Nephron (organoid): ENCODE results near the gene FUT7.

Experiments used
- H3K27ac Mint-ChIP-seq, 3 experiments: 2 replicates each; pipeline ENCODE4 v1.8.0; 2020; ENCODE audit warnings: mixed read lengths in 3 of 3, mild to moderate bottlenecking in 2 of 3, moderate library complexity in 1 of 3
- H3K27me3 Mint-ChIP-seq: 2 replicates; pipeline ENCODE4 v1.8.0; 2021; ENCODE audit warnings: low read depth, mild to moderate bottlenecking, moderate library complexity, mixed read lengths
- H3K36me3 Mint-ChIP-seq: 2 replicates; pipeline ENCODE4 v1.8.0; 2020; ENCODE audit warnings: low read depth, mixed read lengths
- H3K4me1 Mint-ChIP-seq: 2 replicates; pipeline ENCODE4 v1.8.0; 2020; ENCODE audit warnings: mixed read lengths
- H3K4me3 Mint-ChIP-seq, 3 experiments: 2 replicates each; pipeline ENCODE4 v1.8.0; 2020; ENCODE audit warnings: mild to moderate bottlenecking in 3 of 3, mixed read lengths in 3 of 3, moderate library complexity in 2 of 3
- H3K9me3 Mint-ChIP-seq: 2 replicates; pipeline ENCODE4 v1.8.0; 2020; ENCODE audit warnings: mixed read lengths
- TF ChIP-seq, protein P1 (sequence below), 3 experiments: fragments of 200-600 bp; sonication (generic); IDR thresholded peaks; one replicate each; pipeline ENCODE4 v1.5.0; 2021; ENCODE audit warnings: antibody characterized with exemption in 3 of 3; ENCODE audit not compliant: unreplicated experiment in 3 of 3

Gene FUT7

DNA sequence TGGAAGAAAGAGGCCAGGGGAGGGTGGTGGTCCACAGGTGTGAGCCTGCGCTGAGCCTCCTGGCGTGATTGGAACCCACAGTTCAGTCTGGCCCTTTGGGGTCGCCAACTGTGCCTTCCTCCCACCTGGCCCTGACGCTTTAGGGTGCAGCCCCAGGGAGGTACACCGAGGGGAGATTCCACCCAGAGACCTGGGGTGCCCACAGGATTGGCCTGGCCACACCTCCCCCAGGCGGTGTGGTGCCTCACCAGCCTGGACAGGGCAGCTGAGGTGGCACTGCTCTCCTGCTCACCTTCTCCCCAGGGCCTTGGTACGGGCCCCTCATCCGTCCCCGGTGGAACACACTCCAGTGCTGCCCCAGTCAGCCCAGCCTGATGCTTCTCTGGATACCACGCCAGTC is 34.5 kb downstream of the FUT7 start:
- H3K36me3 Mint-ChIP-seq, result no peaks in the 10 kb centered on the region
- H3K9me3 Mint-ChIP-seq, result no peaks in the 10 kb centered on the region
- TF ChIP-seq, protein P1, sequence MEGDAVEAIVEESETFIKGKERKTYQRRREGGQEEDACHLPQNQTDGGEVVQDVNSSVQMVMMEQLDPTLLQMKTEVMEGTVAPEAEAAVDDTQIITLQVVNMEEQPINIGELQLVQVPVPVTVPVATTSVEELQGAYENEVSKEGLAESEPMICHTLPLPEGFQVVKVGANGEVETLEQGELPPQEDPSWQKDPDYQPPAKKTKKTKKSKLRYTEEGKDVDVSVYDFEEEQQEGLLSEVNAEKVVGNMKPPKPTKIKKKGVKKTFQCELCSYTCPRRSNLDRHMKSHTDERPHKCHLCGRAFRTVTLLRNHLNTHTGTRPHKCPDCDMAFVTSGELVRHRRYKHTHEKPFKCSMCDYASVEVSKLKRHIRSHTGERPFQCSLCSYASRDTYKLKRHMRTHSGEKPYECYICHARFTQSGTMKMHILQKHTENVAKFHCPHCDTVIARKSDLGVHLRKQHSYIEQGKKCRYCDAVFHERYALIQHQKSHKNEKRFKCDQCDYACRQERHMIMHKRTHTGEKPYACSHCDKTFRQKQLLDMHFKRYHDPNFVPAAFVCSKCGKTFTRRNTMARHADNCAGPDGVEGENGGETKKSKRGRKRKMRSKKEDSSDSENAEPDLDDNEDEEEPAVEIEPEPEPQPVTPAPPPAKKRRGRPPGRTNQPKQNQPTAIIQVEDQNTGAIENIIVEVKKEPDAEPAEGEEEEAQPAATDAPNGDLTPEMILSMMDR (IDR thresholded peaks at IDR 0.05; ENCODE audit: unreplicated experiment in 3 of 3), result no peak
- peaks cover 5% of the 10 kb centered on the region for H3K27me3 Mint-ChIP-seq
- peak overlapping the region; percentile 60 to 68 (median 65) for H3K4me3 Mint-ChIP-seq
- peaks cover 5% of the 10 kb centered on the region for H3K4me1 Mint-ChIP-seq
- H3K27ac Mint-ChIP-seq, result peak overlapping the region in 1 of 3 experiments; percentile 62

DNA sequence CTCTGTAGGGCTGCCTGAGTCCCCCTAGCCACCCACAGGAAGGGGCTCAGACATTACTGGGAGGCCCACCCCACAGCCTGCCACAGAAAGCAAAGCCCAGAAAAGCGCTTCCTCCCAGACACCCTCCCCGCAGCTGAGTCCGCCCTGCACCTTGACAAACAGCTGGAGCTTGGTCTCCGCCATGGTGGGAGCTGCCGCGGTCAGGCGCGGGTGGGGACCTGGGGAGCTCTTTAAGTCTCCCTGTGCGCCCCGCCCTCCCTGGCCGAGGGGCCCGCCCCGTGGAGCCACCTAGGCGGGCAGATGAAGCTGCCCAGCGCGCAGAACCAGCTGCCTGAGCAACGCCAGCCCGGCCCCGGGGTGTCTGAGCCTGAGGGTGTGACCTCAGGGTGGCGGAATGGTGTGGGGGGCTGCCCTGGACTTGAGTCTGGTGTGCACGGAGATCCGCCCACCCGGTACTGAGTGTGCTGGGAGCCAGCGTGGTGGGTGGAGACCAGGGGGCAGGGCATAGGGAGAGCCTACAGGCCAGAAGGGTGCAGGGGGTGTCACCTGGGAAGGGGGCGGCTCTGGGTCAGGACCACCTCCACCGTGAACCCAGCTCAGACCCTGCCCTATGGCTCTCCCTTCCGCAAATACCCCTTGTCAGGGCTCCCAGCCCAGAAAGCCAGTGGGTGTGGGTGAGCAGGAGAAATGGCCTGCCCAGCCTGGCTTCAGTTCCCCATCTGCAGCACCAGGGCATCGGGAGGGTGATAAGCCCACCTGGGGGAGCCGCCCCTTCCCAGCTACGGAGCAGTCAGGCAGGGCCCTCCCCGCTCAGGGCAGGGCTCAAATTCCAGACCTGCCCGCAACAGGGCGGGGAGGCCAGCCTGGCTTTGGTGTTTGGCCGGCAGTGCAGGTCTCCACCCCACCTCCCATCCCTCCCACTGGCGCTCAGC is 35.3 kb downstream of the FUT7 start, which contains the start of gene CLIC3:
Gene CLIC3 (minus strand): TSS at position 208 of the 932 bp plus-strand sequence. CDS start 25 bp downstream, at position 183.
- Mint-ChIP-seq H3K27ac (no peak within 1 kb of the TSS), H3K36me3 (no peaks in the 10 kb centered on the region), H3K27me3 (peaks cover 5% of the 10 kb centered on the region), H3K4me3 (peak within 1 kb of the TSS in 2 of 3 experiments; percentile 44 to 56), H3K9me3 (no peaks in the 10 kb centered on the region), H3K4me1 (peaks cover 5% of the 10 kb centered on the region)
- TF ChIP-seq, protein P1 (IDR thresholded peaks at IDR 0.05; ENCODE audit: unreplicated experiment in 3 of 3), result no peak

DNA sequence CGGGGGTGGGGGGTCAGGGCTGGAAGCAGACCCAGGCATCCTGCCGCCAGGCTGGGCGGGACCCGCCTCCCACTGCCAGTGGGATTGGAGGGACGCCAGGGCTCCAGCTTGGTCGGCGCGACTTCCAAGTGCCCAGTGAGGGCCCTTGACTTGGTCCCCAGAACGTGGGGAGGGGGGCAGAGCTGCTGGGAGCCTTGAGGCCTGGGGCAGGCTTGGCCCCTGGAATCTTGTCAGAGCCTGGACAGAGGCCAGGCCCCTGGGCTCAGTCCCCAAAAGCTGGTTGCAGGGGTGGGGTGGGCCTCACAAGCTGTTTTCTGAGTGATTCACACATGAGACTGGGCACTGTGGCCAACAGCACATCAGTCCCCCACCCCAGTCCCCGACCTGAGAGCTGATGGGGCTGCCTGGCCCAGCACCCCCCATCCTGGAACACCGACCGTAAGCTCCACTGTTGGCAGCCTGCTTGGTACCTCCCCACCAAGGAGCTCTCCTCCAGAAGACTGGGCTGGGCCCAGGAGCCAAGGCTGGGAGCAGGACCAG is 36.0 kb downstream of the FUT7 start:
- no peaks in the 10 kb centered on the region for H3K9me3 Mint-ChIP-seq
- no peaks in the 10 kb centered on the region for H3K36me3 Mint-ChIP-seq
- peaks cover 5% of the 10 kb centered on the region for H3K4me1 Mint-ChIP-seq
- no peak overlapping the region for H3K27ac Mint-ChIP-seq
- TF ChIP-seq, protein P1 (IDR thresholded peaks at IDR 0.05; ENCODE audit: unreplicated experiment in 3 of 3), result no peak
- H3K27me3 Mint-ChIP-seq, result peaks cover 5% of the 10 kb centered on the region
- peak overlapping the region in 2 of 3 experiments; percentile 19 to 44 for H3K4me3 Mint-ChIP-seq

DNA sequence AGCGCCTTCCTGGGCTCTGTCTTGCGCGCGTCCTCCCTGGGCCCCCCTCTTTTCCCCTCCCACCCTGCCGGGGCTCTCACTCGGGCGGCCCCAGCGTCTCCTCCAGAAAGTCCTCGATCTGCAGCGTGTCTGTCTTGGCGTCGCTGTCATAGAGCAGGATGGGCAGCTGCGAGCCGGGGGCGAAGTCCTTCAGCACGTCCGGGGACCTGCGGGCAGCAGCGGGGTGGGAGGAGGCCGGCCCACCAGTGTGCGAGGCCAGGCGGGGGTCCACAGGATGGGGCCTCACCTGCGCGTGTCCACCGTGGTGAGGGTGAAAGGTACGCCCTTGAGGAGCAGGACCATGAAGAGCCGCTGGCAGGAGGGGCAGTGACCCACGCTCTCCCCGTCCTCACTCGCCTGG is 36.5 kb downstream of the FUT7 start:
- Mint-ChIP-seq H3K4me3 (no peak overlapping the region), H3K36me3 (no peaks in the 10 kb centered on the region), H3K9me3 (no peaks in the 10 kb centered on the region), H3K27ac (no peak overlapping the region), H3K27me3 (peaks cover 5% of the 10 kb centered on the region), H3K4me1 (peaks cover 5% of the 10 kb centered on the region)
- TF ChIP-seq, protein P1 (IDR thresholded peaks at IDR 0.05; ENCODE audit: unreplicated experiment in 3 of 3), result no peak

DNA sequence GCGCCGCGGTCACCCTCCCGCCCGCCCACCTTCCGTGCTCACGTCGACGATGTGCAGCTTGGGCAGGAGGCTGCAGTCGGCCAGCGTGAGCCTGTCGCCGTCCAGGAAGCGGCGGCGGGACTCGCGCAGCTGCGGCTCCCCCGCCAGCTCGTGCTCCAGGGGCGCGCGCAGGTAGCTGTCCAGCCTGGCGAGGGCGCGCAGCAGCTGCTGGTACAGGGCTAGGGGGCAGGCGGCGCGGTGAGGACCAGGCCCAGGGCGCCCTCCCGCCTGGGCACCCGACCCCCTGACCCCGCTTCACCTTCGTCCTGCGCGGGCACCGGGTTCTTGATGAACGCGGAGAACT is 37.0 kb downstream of the FUT7 start:
- Mint-ChIP-seq H3K27me3 (no peaks in the 10 kb centered on the region), H3K4me3 (no peak overlapping the region), H3K36me3 (no peaks in the 10 kb centered on the region), H3K9me3 (no peaks in the 10 kb centered on the region), H3K27ac (no peak overlapping the region), H3K4me1 (peaks cover 5% of the 10 kb centered on the region)
- TF ChIP-seq, protein P1 (IDR thresholded peaks at IDR 0.05; ENCODE audit: unreplicated experiment in 3 of 3), result no peak
